ENCODE measurements around the gene JADE1.
A peak's percentile ranks its signal among the peaks of the same experiment; 100 is the strongest.

JADE1 gene

GRCh38 chr4:128810871-128811570 is 1.5 kb downstream of the JADE1 start:
- peak; percentile 74 for DNase-seq (ENCODE audit: low spot score)

GRCh38 chr4:128811571-128812441 is 2.3 kb downstream of the JADE1 start:
- DNase-seq (ENCODE audit: low spot score), result peak; percentile 91

- DNase-seq (ENCODE audit: low spot score), result peak; percentile 76
Observed at GRCh38 chr4:128812442-128813235, 3.1 kb downstream of the JADE1 start.

GRCh38 chr4:128813965-128814364 is 4.5 kb downstream of the JADE1 start:
- DNase-seq (ENCODE audit: low spot score), result no peak

- no peak for DNase-seq (ENCODE audit: low spot score)
Observed at GRCh38 chr4:128818442-128818841, 8.9 kb downstream of the JADE1 start.

- no peak for DNase-seq (ENCODE audit: low spot score)
Observed at GRCh38 chr4:128819082-128819742, 9.7 kb downstream of the JADE1 start.

- DNase-seq (ENCODE audit: low spot score), result no peak
Observed at GRCh38 chr4:128820671-128821070, 11.2 kb downstream of the JADE1 start.

- no peak for DNase-seq (ENCODE audit: low spot score)
Observed at GRCh38 chr4:128821151-128821550, 11.7 kb downstream of the JADE1 start.

GRCh38 chr4:128823025-128823661 is 13.6 kb downstream of the JADE1 start:
- peak; percentile 68 for DNase-seq (ENCODE audit: low spot score)

GRCh38 chr4:128825226-128825625 is 15.7 kb downstream of the JADE1 start:
- no peak for DNase-seq (ENCODE audit: low spot score)

GRCh38 chr4:128827296-128827695 is 17.8 kb downstream of the JADE1 start:
- no peak for DNase-seq (ENCODE audit: low spot score)

- no peak for DNase-seq (ENCODE audit: low spot score)
Observed at GRCh38 chr4:128830906-128831503, 21.5 kb downstream of the JADE1 start.

- no peak for DNase-seq (ENCODE audit: low spot score)
Observed at GRCh38 chr4:128831531-128832242, 22.2 kb downstream of the JADE1 start.

- DNase-seq (ENCODE audit: low spot score), result no peak
Observed at GRCh38 chr4:128832243-128832625, 22.7 kb downstream of the JADE1 start.

GRCh38 chr4:128835498-128836222 is 26.2 kb downstream of the JADE1 start:
- DNase-seq (ENCODE audit: low spot score), result no peak

- DNase-seq (ENCODE audit: low spot score), result no peak
Observed at GRCh38 chr4:128837198-128837597, 27.7 kb downstream of the JADE1 start.

GRCh38 chr4:128837679-128838078 is 28.2 kb downstream of the JADE1 start:
- no peak for DNase-seq (ENCODE audit: low spot score)

GRCh38 chr4:128840711-128841318 is 31.3 kb downstream of the JADE1 start:
- no peak for DNase-seq (ENCODE audit: low spot score)

- no peak for DNase-seq (ENCODE audit: low spot score)
Observed at GRCh38 chr4:128841402-128841801, 31.9 kb downstream of the JADE1 start.

All from hepatic stellate cell (primary cell).